ENCODE results near the gene ZNF331. TPM values are rescaled to one million over a fixed set of nuclear protein-coding genes. Genes with fewer than 3 reads are reported as not detected.

The ZNF331 gene
- polyA plus RNA-seq, 1 experiment: 4.4 TPM

- POLR2A ChIA-PET: no interaction called here
- CTCF ChIA-PET: no interaction called here
- Histone ChIP-seq H3K27ac (ENCODE audit: low read depth, low read length) (no peak overlapping the region), H3K9me3 (ENCODE audit: control insufficient read depth, insufficient read depth, low read length) (peaks cover 6% of the 10 kb centered on the region; the same call in 1 of the 2 replicates), H3K4me3 (ENCODE audit: low read depth, low read length) (no peak overlapping the region), H3K27me3 (ENCODE audit: control insufficient read depth, insufficient read depth, low read length) (no peaks in the 10 kb centered on the region)
- TF ChIP-seq CTCF (IDR thresholded peaks at IDR 0.05; ENCODE audit: low read depth, low read length): no peak
- no peak for DNase-seq (ENCODE audit: low read depth, low spot score)
These were observed 2.1 kb downstream of the ZNF331 start for GRCh38 chr19:53540091-53540490.

GRCh38 chr19:53541971-53542370, 4.0 kb downstream of the ZNF331 start:
- Histone ChIP-seq H3K27me3 (ENCODE audit: control insufficient read depth, insufficient read depth, low read length) (no peaks in the 10 kb centered on the region), H3K4me3 (ENCODE audit: low read depth, low read length) (no peak overlapping the region), H3K27ac (ENCODE audit: low read depth, low read length) (peak overlapping the region; percentile 39), H3K9me3 (ENCODE audit: control insufficient read depth, insufficient read depth, low read length) (peaks cover 6% of the 10 kb centered on the region; the same call in 1 of the 2 replicates)
- no peak for DNase-seq (ENCODE audit: low read depth, low spot score)
- ChIA-PET CTCF (no interaction called here), POLR2A (no interaction called here)
- TF ChIP-seq CTCF (IDR thresholded peaks at IDR 0.05; ENCODE audit: low read depth, low read length): no peak

GRCh38 chr19:53545271-53546065, 7.5 kb downstream of the ZNF331 start:
- no peak for TF ChIP-seq CTCF (IDR thresholded peaks at IDR 0.05; ENCODE audit: low read depth, low read length)
- Histone ChIP-seq H3K27ac (ENCODE audit: low read depth, low read length) (peak overlapping the region; percentile 22), H3K27me3 (ENCODE audit: control insufficient read depth, insufficient read depth, low read length) (no peaks in the 10 kb centered on the region), H3K9me3 (ENCODE audit: control insufficient read depth, insufficient read depth, low read length) (no peaks in the 10 kb centered on the region), H3K4me3 (ENCODE audit: low read depth, low read length) (no peak overlapping the region)
- ChIA-PET CTCF (interaction anchor here (0.6 kb wide), 1 partner anchor 31 kb away, joined by 5 read pairs; no protein-coding TSS in a partner anchor), POLR2A (no interaction called here)
- no peak for DNase-seq (ENCODE audit: low read depth, low spot score)

GRCh38 chr19:53546758-53547513, 9.0 kb downstream of the ZNF331 start:
- Histone ChIP-seq H3K27me3 (ENCODE audit: control insufficient read depth, insufficient read depth, low read length) (no peaks in the 10 kb centered on the region), H3K4me3 (ENCODE audit: low read depth, low read length) (no peak overlapping the region), H3K27ac (ENCODE audit: low read depth, low read length) (no peak overlapping the region), H3K9me3 (ENCODE audit: control insufficient read depth, insufficient read depth, low read length) (no peaks in the 10 kb centered on the region)
- POLR2A ChIA-PET: no interaction called here
- no peak for DNase-seq (ENCODE audit: low read depth, low spot score)
- CTCF ChIA-PET: interaction anchor here (0.9 kb wide), 1 partner anchor 483 kb away, joined by 3 read pairs; no protein-coding TSS in a partner anchor
- TF ChIP-seq CTCF (IDR thresholded peaks at IDR 0.05; ENCODE audit: low read depth, low read length): no peak

GRCh38 chr19:53549340-53549739, 11.4 kb downstream of the ZNF331 start:
- ChIA-PET CTCF (no interaction called here), POLR2A (no interaction called here)
- H3K27ac ChIP-seq (ENCODE audit: low read depth, low read length): no peak overlapping the region
- no peak overlapping the region for H3K4me3 ChIP-seq (ENCODE audit: low read depth, low read length)
- no peaks in the 10 kb centered on the region for H3K27me3 ChIP-seq (ENCODE audit: control insufficient read depth, insufficient read depth, low read length)
- no peak for TF ChIP-seq CTCF (IDR thresholded peaks at IDR 0.05; ENCODE audit: low read depth, low read length)
- H3K9me3 ChIP-seq (ENCODE audit: control insufficient read depth, insufficient read depth, low read length): peaks cover 8% of the 10 kb centered on the region; the same call in 1 of the 2 replicates
- no peak for DNase-seq (ENCODE audit: low read depth, low spot score)
